Suprapubic skin (tissue), 4 donors: ENCODE results near the gene MTMR3. TPM values are rescaled to one million over a fixed set of nuclear protein-coding genes. Genes with fewer than 3 reads are reported as not detected.
"Not testable (repeated sequence)": the region's sequence is repeated elsewhere in the genome, so short reads cannot be mapped to it uniquely, and the experiment has no call there.

Source experiments
- DNase-seq, 2 donors: peaks; one replicate each; pipeline ENCODE4 v3.0.0-alpha.2; 2019; ENCODE audit warnings: low spot score in 2 of 2
- H3K27ac ChIP-seq: fragments of 200-600 bp; sonication (generic); one replicate; pipeline ENCODE4 v1.5.1; 2019
- H3K27me3 ChIP-seq: fragments of 200-600 bp; sonication (generic); one replicate; pipeline ENCODE4 v1.5.1; 2019
- H3K36me3 ChIP-seq: fragments of 200-600 bp; sonication (generic); one replicate; pipeline ENCODE4 v1.5.1; 2019
- H3K4me1 ChIP-seq: fragments of 200-600 bp; sonication (generic); one replicate; pipeline ENCODE4 v1.5.1; 2019
- H3K4me3 ChIP-seq: fragments of 200-600 bp; sonication (generic); one replicate; pipeline ENCODE4 v1.5.1; 2019; ENCODE audit warnings: mild to moderate bottlenecking
- H3K9me3 ChIP-seq: fragments of 200-600 bp; sonication (generic); one replicate; pipeline ENCODE4 v1.5.1; 2019
- CTCF ChIP-seq, 2 donors: fragments of 200-600 bp in 1 of 2; fragments of 450-650 bp in 1 of 2; sonication (generic) in 1 of 2; IDR thresholded peaks; one replicate each; pipeline ENCODE4 v1.5.1; 2016 to 2019; ENCODE audit warnings: antibody characterized with exemption in 2 of 2, mild to moderate bottlenecking in 1 of 2, moderate library complexity in 1 of 2
- EP300 ChIP-seq: sonication (generic); formaldehyde crosslinking; IDR thresholded peaks from one replicate; pipeline ENCODE4 v1.6.1; 2017; ENCODE audit warnings: antibody characterized with exemption
- POLR2A ChIP-seq, 2 donors: fragments of 450-650 bp; IDR thresholded peaks; one replicate each; pipeline ENCODE4 v1.6.1; 2017; ENCODE audit warnings: antibody characterized with exemption in 2 of 2, mild to moderate bottlenecking in 2 of 2, moderate library complexity in 2 of 2
- POLR2AphosphoS5 ChIP-seq, 3 donors: sonication (generic); formaldehyde crosslinking; IDR thresholded peaks; one replicate each; pipeline ENCODE4 v1.6.1; 2017; ENCODE audit warnings: antibody characterized with exemption in 3 of 3
- WGBS: methylation state at CpG from one replicate; pipeline ENCODE4 v1.1.5; 2018; 5-methylcytosine and 5-hydroxymethylcytosine counted together
- total RNA-seq, 4 donors: library from RNA; depleted of rRNA; stranded (reverse); fragments of >200 nt; gene quantifications; one replicate each; pipeline ENCODE4 v1.1.0, GENCODE V29; 2016

The MTMR3 gene
- 100 to 1,000 TPM in 1 of 4 donors, 10 to 100 TPM in 3; 57.8 to 136 (median 66.0) TPM for total RNA-seq

- H3K4me1 ChIP-seq = peaks cover 41% of the 10 kb centered on the region
- TF ChIP-seq EP300 (no peak), CTCF (IDR thresholded peaks at IDR 0.05) (peak in 1 of 2 donors; percentile 49), POLR2AphosphoS5 (IDR thresholded peaks at IDR 0.05) (peak in 1 of 3 donors; percentile 33), POLR2A (IDR thresholded peaks at IDR 0.05) (peak in 1 of 2 donors; percentile 65)
- peak; percentile 94 to 95 for DNase-seq
- H3K27me3 ChIP-seq = no peaks in the 10 kb centered on the region
- H3K36me3 ChIP-seq = no peaks in the 10 kb centered on the region
- H3K4me3 ChIP-seq = peak within 1 kb of the TSS; percentile 96
- no peaks in the 10 kb centered on the region for H3K9me3 ChIP-seq
- H3K27ac ChIP-seq = peak within 1 kb of the TSS; percentile 98
- 2% methylated on average over 27 of the region's 82 CpGs for WGBS
Measured at GRCh38 chr22:29883045-29883774, at the start of gene MTMR3. Gene MTMR3, plus strand, starts transcription at chr22:29883174. Its CDS starts 87,886 bp downstream, at chr22:29971060.

GRCh38 chr22:29833392-29833965 lies 49.5 kb upstream of the MTMR3 start:
- Histone ChIP-seq H3K4me3 (no peak overlapping the region), H3K27ac (no peak overlapping the region), H3K9me3 (no peaks in the 10 kb centered on the region), H3K4me1 (peaks cover 32% of the 10 kb centered on the region), H3K36me3 (peaks cover 52% of the 10 kb centered on the region), H3K27me3 (no peaks in the 10 kb centered on the region)
- TF ChIP-seq CTCF (IDR thresholded peaks at IDR 0.05) = no peak
- no peak for TF ChIP-seq EP300
- no peak for TF ChIP-seq POLR2AphosphoS5 (IDR thresholded peaks at IDR 0.05)
- no peak for TF ChIP-seq POLR2A (IDR thresholded peaks at IDR 0.05)
- no peak for DNase-seq
- WGBS = 91% methylated on average over 6 of the region's 7 CpGs

GRCh38 chr22:29834046-29834445 lies 48.9 kb upstream of the MTMR3 start:
- 78% methylated on average over 1 of the region's 1 CpG for WGBS
- Histone ChIP-seq H3K4me1 (peaks cover 37% of the 10 kb centered on the region), H3K27ac (no peak overlapping the region)

GRCh38 chr22:29836791-29837370 lies 46.1 kb upstream of the MTMR3 start:
- Histone ChIP-seq H3K36me3 (peaks cover 20% of the 10 kb centered on the region), H3K4me1 (peaks cover 39% of the 10 kb centered on the region), H3K4me3 (peak overlapping the region; percentile 73)
- H3K9me3 ChIP-seq, H3K27ac ChIP-seq, DNase-seq, H3K27me3 ChIP-seq: not testable (repeated sequence)
- 93% methylated on average over 18 of the region's 18 CpGs for whole genome bisulfite sequencing

More at GRCh38 chr22:29834046-29834445, 48.9 kb upstream of the MTMR3 start:
- Histone ChIP-seq H3K36me3 (peaks cover 48% of the 10 kb centered on the region), H3K4me3 (no peak overlapping the region), H3K9me3 (no peaks in the 10 kb centered on the region), H3K27me3 (no peaks in the 10 kb centered on the region)
- TF ChIP-seq POLR2A (IDR thresholded peaks at IDR 0.05) (no peak), CTCF (IDR thresholded peaks at IDR 0.05) (no peak), POLR2AphosphoS5 (IDR thresholded peaks at IDR 0.05) (no peak), EP300 (no peak)
- no peak for DNase-seq

- peaks cover 13% of the 10 kb centered on the region for H3K36me3 ChIP-seq
- H3K9me3 ChIP-seq = no peaks in the 10 kb centered on the region
- peak; percentile 100 for DNase-seq
- H3K27me3 ChIP-seq = no peaks in the 10 kb centered on the region
- H3K27ac ChIP-seq = peak within 1 kb of the TSS; percentile 73
- peak in 1 of 3 donors; percentile 20 for TF ChIP-seq POLR2AphosphoS5 (IDR thresholded peaks at IDR 0.05)
- TF ChIP-seq POLR2A (IDR thresholded peaks at IDR 0.05) = peak in 1 of 2 donors; percentile 39
- TF ChIP-seq CTCF (IDR thresholded peaks at IDR 0.05) = no peak
- peak within 1 kb of the TSS; percentile 73 for H3K4me3 ChIP-seq
- under 1% methylated on average over 29 of the region's 54 CpGs for WGBS
- H3K4me1 ChIP-seq = peaks cover 48% of the 10 kb centered on the region
Measured at GRCh38 chr22:29837741-29838598, 45.0 kb upstream of the MTMR3 start, which contains the start of gene ASCC2. Gene ASCC2, minus strand, starts transcription at chr22:29838274. Its CDS starts 5,949 bp downstream, at chr22:29832325.
